Peyer's patch (tissue), 4 donors: ENCODE measurements around the gene TINAG. TPM values are rescaled to one million over a fixed set of nuclear protein-coding genes. Genes with fewer than 3 reads are reported as not detected.

ENCODE experiments used
- DNase-seq, 3 donors: peaks; one replicate each; pipeline ENCODE4 v3.0.0-alpha.2; 2017 to 2019
- H3K27ac ChIP-seq, 4 donors: fragments of 200-600 bp; sonication (generic); one replicate each; pipeline ENCODE4 v1.5.1; 2016 to 2019
- H3K27me3 ChIP-seq, 2 donors: fragments of 200-600 bp; sonication (generic); one replicate each; pipeline ENCODE4 v1.5.1; 2019
- H3K36me3 ChIP-seq, 3 donors: fragments of 200-600 bp; sonication (generic); one replicate each; pipeline ENCODE4 v1.5.1; 2016 to 2019
- H3K4me1 ChIP-seq, 4 donors: fragments of 200-600 bp; sonication (generic); one replicate each; pipeline ENCODE4 v1.5.1; 2016 to 2019
- H3K4me3 ChIP-seq, 4 donors: fragments of 200-600 bp; sonication (generic); 1 replicate in 3 of 4; 2 replicates in 1 of 4; pipeline ENCODE4 v1.5.1; 2016 to 2019; ENCODE audit warnings: mild to moderate bottlenecking in 1 of 4
- H3K9me3 ChIP-seq, 4 donors: fragments of 200-600 bp; sonication (generic); one replicate each; pipeline ENCODE4 v1.5.1; 2016 to 2019; ENCODE audit warnings: mild to moderate bottlenecking in 1 of 4
- POLR2A ChIP-seq, 2 donors: fragments of 450-650 bp; IDR thresholded peaks; one replicate each; pipeline ENCODE4 v1.5.1; 2017; ENCODE audit warnings: antibody characterized with exemption in 2 of 2, mild to moderate bottlenecking in 2 of 2, moderate library complexity in 2 of 2
- total RNA-seq, 4 donors: library from RNA; depleted of rRNA; stranded (reverse); fragments of >200 nt; gene quantifications; one replicate each; pipeline ENCODE4 v1.1.0, GENCODE V29; 2016
- TF ChIP-seq, protein P1 (sequence below), 6 experiments: fragments of 450-650 bp in 4 of 6; fragments of 200-600 bp in 2 of 6; sonication (generic) in 1 of 6; IDR thresholded peaks; one replicate each; pipeline ENCODE4 v1.5.1; 2017 to 2019; ENCODE audit warnings: antibody characterized with exemption in 6 of 6, mild to moderate bottlenecking in 3 of 6, moderate library complexity in 1 of 6

Gene TINAG
- total RNA-seq, 4 donors from 2014 or later: 2.5 to 95.8 (median 62.5) TPM

- DNase-seq: no peak
- no peaks in the 10 kb centered on the region for H3K4me1 ChIP-seq
- no peak for TF ChIP-seq POLR2A (IDR thresholded peaks at IDR 0.05)
- TF ChIP-seq, protein P1, sequence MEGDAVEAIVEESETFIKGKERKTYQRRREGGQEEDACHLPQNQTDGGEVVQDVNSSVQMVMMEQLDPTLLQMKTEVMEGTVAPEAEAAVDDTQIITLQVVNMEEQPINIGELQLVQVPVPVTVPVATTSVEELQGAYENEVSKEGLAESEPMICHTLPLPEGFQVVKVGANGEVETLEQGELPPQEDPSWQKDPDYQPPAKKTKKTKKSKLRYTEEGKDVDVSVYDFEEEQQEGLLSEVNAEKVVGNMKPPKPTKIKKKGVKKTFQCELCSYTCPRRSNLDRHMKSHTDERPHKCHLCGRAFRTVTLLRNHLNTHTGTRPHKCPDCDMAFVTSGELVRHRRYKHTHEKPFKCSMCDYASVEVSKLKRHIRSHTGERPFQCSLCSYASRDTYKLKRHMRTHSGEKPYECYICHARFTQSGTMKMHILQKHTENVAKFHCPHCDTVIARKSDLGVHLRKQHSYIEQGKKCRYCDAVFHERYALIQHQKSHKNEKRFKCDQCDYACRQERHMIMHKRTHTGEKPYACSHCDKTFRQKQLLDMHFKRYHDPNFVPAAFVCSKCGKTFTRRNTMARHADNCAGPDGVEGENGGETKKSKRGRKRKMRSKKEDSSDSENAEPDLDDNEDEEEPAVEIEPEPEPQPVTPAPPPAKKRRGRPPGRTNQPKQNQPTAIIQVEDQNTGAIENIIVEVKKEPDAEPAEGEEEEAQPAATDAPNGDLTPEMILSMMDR (IDR thresholded peaks at IDR 0.05): no peak
Measured at GRCh38 chr6:54266400-54266923, 41.8 kb upstream of the TINAG start.

GRCh38 chr6:54267798-54268197, 40.4 kb upstream of the TINAG start:
- DNase-seq: peak in 1 of 3 donors; percentile 52
- TF ChIP-seq POLR2A (IDR thresholded peaks at IDR 0.05): no peak
- TF ChIP-seq, protein P1 (IDR thresholded peaks at IDR 0.05): peak in 4 of 6 experiments; percentile 14 to 59 (median 56)
- H3K27me3 ChIP-seq: no peaks in the 10 kb centered on the region
- H3K9me3 ChIP-seq: no peaks in the 10 kb centered on the region
- H3K27ac ChIP-seq: no peak overlapping the region
- H3K4me1 ChIP-seq: no peaks in the 10 kb centered on the region
- H3K4me3 ChIP-seq: no peak overlapping the region
- H3K36me3 ChIP-seq: no peaks in the 10 kb centered on the region

More at GRCh38 chr6:54266400-54266923, 41.8 kb upstream of the TINAG start:
- Histone ChIP-seq H3K27ac (no peak overlapping the region), H3K9me3 (no peaks in the 10 kb centered on the region), H3K27me3 (no peaks in the 10 kb centered on the region), H3K36me3 (no peaks in the 10 kb centered on the region), H3K4me3 (no peak overlapping the region)

DNA sequence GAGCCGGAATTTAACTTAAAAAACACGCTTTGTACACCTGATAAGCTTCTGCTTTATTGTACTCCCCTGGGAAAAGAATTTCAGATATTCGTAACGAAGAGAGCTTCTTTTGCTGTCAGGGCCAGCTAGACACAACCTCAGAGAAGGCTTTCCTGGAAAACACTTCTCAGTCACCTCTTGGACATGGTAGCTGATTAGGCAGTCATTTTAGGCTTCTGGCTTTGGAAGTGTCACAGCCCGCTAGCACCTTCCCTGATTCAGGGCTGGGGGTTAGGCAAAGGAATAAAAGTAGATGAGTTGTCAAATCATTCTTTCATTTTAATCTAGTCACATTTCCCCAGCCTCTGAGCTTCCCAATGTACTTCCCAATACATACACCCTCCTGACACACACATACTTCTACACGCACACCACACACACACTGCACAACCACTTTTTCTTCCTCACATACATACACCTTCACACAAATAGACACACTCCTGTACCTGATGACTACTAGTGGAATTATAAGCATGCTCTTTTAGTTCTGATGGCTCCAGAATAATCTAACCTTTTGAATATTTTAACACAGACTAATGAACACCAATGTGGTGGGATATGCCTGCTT, 34.9 kb upstream of the TINAG start:
- no peak overlapping the region for H3K27ac ChIP-seq
- no peaks in the 10 kb centered on the region for H3K36me3 ChIP-seq
- DNase-seq: no peak
- no peaks in the 10 kb centered on the region for H3K9me3 ChIP-seq
- no peaks in the 10 kb centered on the region for H3K27me3 ChIP-seq
- TF ChIP-seq, protein P1 (IDR thresholded peaks at IDR 0.05): no peak
- no peak for TF ChIP-seq POLR2A (IDR thresholded peaks at IDR 0.05)
- H3K4me1 ChIP-seq: no peaks in the 10 kb centered on the region
- no peak overlapping the region for H3K4me3 ChIP-seq

DNA sequence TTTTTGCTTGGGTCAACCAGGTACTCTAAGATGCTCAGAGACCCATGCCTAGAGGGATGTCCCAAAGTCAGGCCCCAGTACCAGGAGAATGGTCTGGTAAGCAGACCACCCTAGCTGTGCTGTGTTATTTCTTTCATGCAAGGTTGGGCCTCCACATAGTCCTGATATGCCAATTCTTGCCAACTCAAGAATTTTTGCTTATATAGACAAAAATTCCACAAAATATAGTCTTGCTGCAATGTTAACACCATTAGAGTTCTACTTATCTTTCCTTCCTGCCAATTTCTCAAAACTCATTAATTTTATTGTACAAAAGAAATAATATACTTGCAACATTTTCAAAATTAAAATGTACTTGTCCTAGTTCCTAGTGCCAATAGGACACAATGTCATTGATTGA, 33.9 kb upstream of the TINAG start:
- Histone ChIP-seq H3K4me1 (no peaks in the 10 kb centered on the region), H3K4me3 (no peak overlapping the region), H3K9me3 (no peaks in the 10 kb centered on the region), H3K27me3 (no peaks in the 10 kb centered on the region), H3K27ac (no peak overlapping the region), H3K36me3 (no peaks in the 10 kb centered on the region)
- TF ChIP-seq POLR2A (IDR thresholded peaks at IDR 0.05): no peak
- TF ChIP-seq, protein P1 (IDR thresholded peaks at IDR 0.05): no peak
- DNase-seq: no peak

DNA sequence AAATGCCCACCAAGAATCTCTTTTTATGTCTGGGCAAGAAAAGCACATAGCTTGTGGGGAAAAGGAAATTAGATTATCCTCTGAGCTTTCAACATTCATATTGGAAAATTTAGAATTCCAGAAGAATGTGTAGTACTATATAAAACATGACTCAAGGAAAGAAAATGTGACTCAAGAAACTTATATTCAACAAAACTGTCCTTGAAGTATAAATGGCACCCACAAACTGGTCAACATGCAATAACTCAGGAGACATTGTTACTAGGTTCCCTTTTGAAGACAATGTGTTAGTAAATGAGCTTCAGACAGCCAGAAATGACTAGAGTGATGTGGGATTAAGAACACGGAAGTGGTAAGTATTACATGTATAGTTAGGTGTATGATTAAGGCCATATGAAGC, 26.1 kb upstream of the TINAG start:
- Histone ChIP-seq H3K27ac (no peak overlapping the region), H3K4me1 (no peaks in the 10 kb centered on the region), H3K27me3 (no peaks in the 10 kb centered on the region), H3K4me3 (no peak overlapping the region), H3K9me3 (no peaks in the 10 kb centered on the region), H3K36me3 (no peaks in the 10 kb centered on the region)
- DNase-seq: no peak
- TF ChIP-seq, protein P1 (IDR thresholded peaks at IDR 0.05): no peak
- no peak for TF ChIP-seq POLR2A (IDR thresholded peaks at IDR 0.05)
